H7 (cell line): ENCODE measurements around the gene B4GAT1. TPM values are rescaled to one million over a fixed set of nuclear protein-coding genes. Genes with fewer than 3 reads are reported as not detected.
A peak's percentile ranks its signal among the peaks of the same experiment; 100 is the strongest.
"Not testable (repeated sequence)": the region's sequence is repeated elsewhere in the genome, so short reads cannot be mapped to it uniquely, and the experiment has no call there.

Experiments used
- DNase-seq: peaks from one replicate; pipeline ENCODE4 v3.0.0; 2012
- H3K27me3 ChIP-seq: 2 replicates; pipeline ENCODE4 v1.6.0; 2011; ENCODE audit warnings: mild to moderate bottlenecking, low read length; ENCODE audit not compliant: control insufficient read depth, insufficient read depth
- H3K36me3 ChIP-seq: replicated peaks from 2 replicates; pipeline ENCODE4 v1.5.1; 2011; ENCODE audit warnings: low read length; ENCODE audit not compliant: control insufficient read depth, insufficient read depth
- H3K4me3 ChIP-seq: 2 replicates; pipeline ENCODE4 v1.5.1; 2011; ENCODE audit warnings: low read depth, mild to moderate bottlenecking, control low read depth, low read length, moderate library complexity; ENCODE audit not compliant: insufficient read depth
- total RNA-seq: library from RNA; depleted of rRNA; stranded (reverse); fragments of >200 nt; shearing (Covaris generic); gene quantifications from 2 replicates; pipeline ENCODE4 v1.2.3, GENCODE V29; 2014

Gene B4GAT1
- total RNA-seq, 1 experiment from 2014 or later: 41.6 TPM

- peaks cover 42% of the 10 kb centered on the region for H3K36me3 ChIP-seq
- no peak overlapping the region for H3K4me3 ChIP-seq
- no peaks in the 10 kb centered on the region for H3K27me3 ChIP-seq
- no peak for DNase-seq
Observed at GRCh38 chr11:66367561-66368312, 20.3 kb upstream of the B4GAT1 start.

- H3K36me3 ChIP-seq: peaks cover 45% of the 10 kb centered on the region
- DNase-seq: no peak
- no peaks in the 10 kb centered on the region for H3K27me3 ChIP-seq
Observed at GRCh38 chr11:66366844-66367477, 19.5 kb upstream of the B4GAT1 start.

GRCh38 chr11:66365711-66366619, 18.5 kb upstream of the B4GAT1 start:
- DNase-seq: no peak
- peaks cover 45% of the 10 kb centered on the region for H3K36me3 ChIP-seq
- H3K27me3 ChIP-seq: no peaks in the 10 kb centered on the region
- no peak overlapping the region for H3K4me3 ChIP-seq

More at GRCh38 chr11:66366844-66367477, 19.5 kb upstream of the B4GAT1 start:
- H3K4me3 ChIP-seq: no peak overlapping the region

GRCh38 chr11:66365166-66365565, 17.7 kb upstream of the B4GAT1 start:
- DNase-seq: peak; percentile 37
- H3K27me3 ChIP-seq: no peaks in the 10 kb centered on the region
- no peak overlapping the region for H3K4me3 ChIP-seq
- peaks cover 45% of the 10 kb centered on the region for H3K36me3 ChIP-seq

- no peaks in the 10 kb centered on the region for H3K27me3 ChIP-seq
- no peak overlapping the region for H3K4me3 ChIP-seq
- DNase-seq: peak; percentile 97
- peaks cover 39% of the 10 kb centered on the region for H3K36me3 ChIP-seq
Observed at GRCh38 chr11:66363805-66364535, 16.5 kb upstream of the B4GAT1 start.

GRCh38 chr11:66363187-66363601, 15.8 kb upstream of the B4GAT1 start:
- DNase-seq: peak; percentile 35
- Histone ChIP-seq H3K27me3 (no peaks in the 10 kb centered on the region), H3K36me3 (peaks cover 32% of the 10 kb centered on the region), H3K4me3 (no peak overlapping the region)

GRCh38 chr11:66362481-66363147, 15.2 kb upstream of the B4GAT1 start:
- Histone ChIP-seq H3K36me3 (peaks cover 26% of the 10 kb centered on the region), H3K4me3 (no peak overlapping the region), H3K27me3 (no peaks in the 10 kb centered on the region)
- DNase-seq: no peak

- peak; percentile 29 for DNase-seq
Observed at GRCh38 chr11:66361502-66361941, 14.1 kb upstream of the B4GAT1 start.

GRCh38 chr11:66360406-66361073, 13.1 kb upstream of the B4GAT1 start:
- H3K4me3 ChIP-seq: no peak overlapping the region
- H3K36me3 ChIP-seq: peaks cover 16% of the 10 kb centered on the region
- no peaks in the 10 kb centered on the region for H3K27me3 ChIP-seq
- DNase-seq: peak; percentile 52

More at GRCh38 chr11:66361502-66361941, 14.1 kb upstream of the B4GAT1 start:
- Histone ChIP-seq H3K4me3 (no peak overlapping the region), H3K36me3 (peaks cover 19% of the 10 kb centered on the region), H3K27me3 (no peaks in the 10 kb centered on the region)

- Histone ChIP-seq H3K4me3 (no peak overlapping the region), H3K36me3 (peaks cover 11% of the 10 kb centered on the region), H3K27me3 (no peaks in the 10 kb centered on the region)
- peak; percentile 82 for DNase-seq
Observed at GRCh38 chr11:66359662-66360087, 12.2 kb upstream of the B4GAT1 start.

GRCh38 chr11:66350560-66351235, 3.3 kb upstream of the B4GAT1 start:
- H3K27me3 ChIP-seq, H3K4me3 ChIP-seq, H3K36me3 ChIP-seq, DNase-seq: not testable (repeated sequence)

GRCh38 chr11:66349084-66349386, 1.6 kb upstream of the B4GAT1 start:
- Histone ChIP-seq H3K4me3 (no peak overlapping the region), H3K36me3 (no peaks in the 10 kb centered on the region), H3K27me3 (peaks cover 6% of the 10 kb centered on the region)
- no peak for DNase-seq
